Caco-2 (cell line): ENCODE results near the gene RGS14. TPM values are rescaled to one million over a fixed set of nuclear protein-coding genes. Genes with fewer than 3 reads are reported as not detected.

Source experiments
- BruUV-seq: library from RNA; stranded (reverse); fragments of 400-500 nt; replicated peaks from 2 replicates; lab custom pipeline; 2021; lab: Mats Ljungman, UMichigan
- CTCF ChIA-PET: fragments of 300-600 bp; sonication (Branson Sonifier 250); formaldehyde crosslinking; loops from one replicate; lab custom pipeline; 2022; ENCODE audit warnings: antibody characterized with exemption; lab: Charles Lee
- POLR2A ChIA-PET: fragments of 300-600 bp; sonication (Branson Sonifier 250); formaldehyde crosslinking; loops from one replicate; lab custom pipeline; 2022; ENCODE audit warnings: antibody characterized with exemption; lab: Charles Lee
- DNase-seq, 2 experiments: peaks; one replicate each; pipeline versions ENCODE4 v3.0.0 to v3.0.0-alpha.2; 2020 to 2022
- H3K27me3 ChIP-seq: replicated peaks from 2 replicates; pipeline ENCODE4 v1.6.0; 2011; ENCODE audit warnings: low read length; ENCODE audit not compliant: control insufficient read depth, insufficient read depth
- H3K36me3 ChIP-seq: 2 replicates; pipeline ENCODE4 v1.5.1; 2011; ENCODE audit warnings: low read length; ENCODE audit not compliant: control insufficient read depth, insufficient read depth
- H3K4me1 ChIP-seq: fragments of 250-450 bp; sonication (Bioruptor Pico); 2 replicates; pipeline ENCODE4 v1.5.1; 2020; ENCODE audit warnings: mild to moderate bottlenecking
- H3K4me3 ChIP-seq: 2 replicates; pipeline ENCODE4 v1.5.1; 2011; ENCODE audit warnings: low read depth, mild to moderate bottlenecking, control low read depth, low read length
- H3K9me3 ChIP-seq: fragments of 250-450 bp; sonication (Bioruptor Pico); 2 replicates; pipeline ENCODE4 v1.5.1; 2020; ENCODE audit warnings: mild to moderate bottlenecking, moderate library complexity
- H3K27ac Mint-ChIP-seq: one replicate; pipeline ENCODE4 v1.8.0; 2022; ENCODE audit warnings: mixed read lengths; ENCODE audit not compliant: unreplicated experiment
- H3K27me3 Mint-ChIP-seq: one replicate; pipeline ENCODE4 v1.8.0; 2022; ENCODE audit warnings: mixed read lengths; ENCODE audit not compliant: insufficient read depth, unreplicated experiment
- H3K36me3 Mint-ChIP-seq: one replicate; pipeline ENCODE4 v1.8.0; 2022; ENCODE audit warnings: mild to moderate bottlenecking, mixed read lengths; ENCODE audit not compliant: insufficient read depth, unreplicated experiment
- H3K4me1 Mint-ChIP-seq: one replicate; pipeline ENCODE4 v1.8.0; 2022; ENCODE audit warnings: low read depth, mixed read lengths; ENCODE audit not compliant: unreplicated experiment
- H3K4me3 Mint-ChIP-seq: one replicate; pipeline ENCODE4 v1.8.0; 2022; ENCODE audit warnings: mild to moderate bottlenecking, moderate library complexity, mixed read lengths; ENCODE audit not compliant: unreplicated experiment
- H3K9me3 Mint-ChIP-seq: one replicate; pipeline ENCODE4 v1.8.0; 2022; ENCODE audit warnings: mixed read lengths; ENCODE audit not compliant: unreplicated experiment
- CTCF ChIP-seq, 2 experiments: fragments of 200-600 bp in 1 of 2; IDR thresholded peaks; 1 replicate in 1 of 2; 2 replicates in 1 of 2; pipeline versions ENCODE4 v1.5.1 to v1.8.0; 2011 to 2022; ENCODE audit warnings: antibody characterized with exemption in 1 of 2, control low read depth in 1 of 2, inconsistent platforms in 1 of 2, low read depth in 1 of 2, low read length in 1 of 2, mild to moderate bottlenecking in 1 of 2, moderate library complexity in 1 of 2; ENCODE audit not compliant: insufficient read depth in 1 of 2, severe bottlenecking in 1 of 2, unreplicated experiment in 1 of 2
- intact Hi-C: fragments of 100-400 bp; cut with micrococcal nuclease; formaldehyde crosslinking; loops from one replicate; pipeline ENCODE4 v1.10.0; 2022; ENCODE audit not compliant: unreplicated experiment
- total RNA-seq: library from RNA; stranded (reverse); gene quantifications from 2 replicates; pipeline ENCODE4 v1.2.3, GENCODE V29; 2022

The RGS14 gene
- total RNA-seq, 1 experiment from 2014 or later = 15.2 TPM

GRCh38 chr5:177350776-177351391 is 6.8 kb upstream of the RGS14 start:
- peaks cover 12% of the 10 kb centered on the region; the same call in 1 of the 2 replicates for H3K4me1 ChIP-seq
- DNase-seq = no peak
- Mint-ChIP-seq H3K9me3 (peaks cover 15% of the 10 kb centered on the region), H3K27ac (peak overlapping the region; percentile 100), H3K4me1 (peaks cover 27% of the 10 kb centered on the region), H3K27me3 (no peaks in the 10 kb centered on the region), H3K36me3 (peaks cover 34% of the 10 kb centered on the region), H3K4me3 (peak overlapping the region; percentile 95)
- TF ChIP-seq CTCF (IDR thresholded peaks at IDR 0.05; ENCODE audit: insufficient read depth in 1 of 2, low read depth in 1 of 2, low read length in 1 of 2, severe bottlenecking in 1 of 2, unreplicated experiment in 1 of 2) = no peak
- 0 out of 2 replicates have a peak, but pooled peaks cover 2% of the 10 kb centered on the region for H3K36me3 ChIP-seq
- no peaks in the 10 kb centered on the region for H3K27me3 ChIP-seq
- intact Hi-C loops = loop anchor here (2.0 kb wide), 2 partner anchors 20 to 38 kb away; no protein-coding TSS in a partner anchor
- H3K9me3 ChIP-seq = no peaks in the 10 kb centered on the region
- ChIA-PET POLR2A (interaction anchor here (1.2 to 1.9 kb wide), 7 partner anchors 16 to 75 kb away, joined by 3 to 22 read pairs (median 4); partner anchors contain the start of genes GRK6, PRELID1 and RAB24), CTCF (interaction anchor here (0.6 to 2.6 kb wide), 7 partner anchors 18 to 79 kb away, joined by 3 to 19 read pairs (median 7); no protein-coding TSS in a partner anchor)
- H3K4me3 ChIP-seq = peak overlapping the region; percentile 70
- TSS peak; percentile 36 for BruUV-seq

GRCh38 chr5:177351392-177352329 is 6.1 kb upstream of the RGS14 start, which contains the start of gene LMAN2:
Gene LMAN2 (minus strand): TSS chr5:177351668. CDS start chr5:177351647, 21 bp downstream.
- no peak for TF ChIP-seq CTCF (IDR thresholded peaks at IDR 0.05; ENCODE audit: insufficient read depth in 1 of 2, low read depth in 1 of 2, low read length in 1 of 2, severe bottlenecking in 1 of 2, unreplicated experiment in 1 of 2)
- H3K36me3 ChIP-seq = 0 out of 2 replicates have a peak, but pooled peaks cover 2% of the 10 kb centered on the region
- peak within 1 kb of the TSS; percentile 100 for H3K27ac Mint-ChIP-seq
- POLR2A ChIA-PET = interaction anchor here (0.6 to 1.9 kb wide), 13 partner anchors 15 to 145 kb away, joined by 3 to 22 read pairs (median 4); partner anchors contain the start of genes GRK6, PRELID1 and RAB24
- intact Hi-C loops = loop anchor here (2.0 kb wide), 2 partner anchors 19 to 39 kb away; no protein-coding TSS in a partner anchor
- peaks cover 12% of the 10 kb centered on the region; the same call in 1 of the 2 replicates for H3K4me1 ChIP-seq
- peaks cover 30% of the 10 kb centered on the region for H3K36me3 Mint-ChIP-seq
- H3K4me3 ChIP-seq = peak within 1 kb of the TSS; percentile 70
- peak; percentile 95 to 96 for DNase-seq
- no peaks in the 10 kb centered on the region for H3K9me3 ChIP-seq
- H3K27me3 Mint-ChIP-seq = no peaks in the 10 kb centered on the region
- BruUV-seq = no TSS peak
- H3K4me3 Mint-ChIP-seq = peak within 1 kb of the TSS; percentile 95
- H3K4me1 Mint-ChIP-seq = peaks cover 27% of the 10 kb centered on the region
- no peaks in the 10 kb centered on the region for H3K27me3 ChIP-seq
- H3K9me3 Mint-ChIP-seq = peaks cover 15% of the 10 kb centered on the region
- CTCF ChIA-PET = interaction anchor here (0.6 to 2.6 kb wide), 10 partner anchors 17 to 265 kb away, joined by 3 to 19 read pairs (median 6); partner anchors contain the start of gene FGFR4
